Activated CD4-positive, alpha-beta T cell treated with anti-CD3 and anti-CD28 coated beads, Interleukin-2, amount 50 U/mL, for 1 hour (primary cell): ENCODE data around the gene MECP2.

Experiments used
- DNase-seq: peaks from one replicate; pipeline ENCODE4 v3.0.0-alpha.2; 2020

The MECP2 gene

DNA sequence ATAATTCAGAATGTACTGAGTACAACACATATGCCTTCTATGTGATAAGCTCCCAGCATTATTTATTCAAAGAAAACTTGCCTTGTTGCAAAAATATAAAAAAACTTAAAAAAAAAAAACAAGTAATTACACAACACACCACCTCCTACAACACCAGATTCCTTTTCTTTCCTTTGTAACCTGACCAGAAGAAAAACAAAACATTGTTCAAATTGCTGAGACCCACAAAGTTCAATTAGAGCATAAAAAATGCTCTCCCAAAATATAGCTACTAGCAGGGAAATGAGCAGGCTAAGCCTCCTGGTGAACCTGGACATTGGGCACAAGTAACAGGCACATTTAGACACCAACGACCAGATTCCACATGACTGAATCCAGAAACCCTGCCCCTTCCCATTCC, 38.3 kb downstream of the MECP2 start:
- DNase-seq, result no peak

GRCh38 chrX:154058214-154058997, 39.1 kb downstream of the MECP2 start:
- DNase-seq, result no peak

DNA sequence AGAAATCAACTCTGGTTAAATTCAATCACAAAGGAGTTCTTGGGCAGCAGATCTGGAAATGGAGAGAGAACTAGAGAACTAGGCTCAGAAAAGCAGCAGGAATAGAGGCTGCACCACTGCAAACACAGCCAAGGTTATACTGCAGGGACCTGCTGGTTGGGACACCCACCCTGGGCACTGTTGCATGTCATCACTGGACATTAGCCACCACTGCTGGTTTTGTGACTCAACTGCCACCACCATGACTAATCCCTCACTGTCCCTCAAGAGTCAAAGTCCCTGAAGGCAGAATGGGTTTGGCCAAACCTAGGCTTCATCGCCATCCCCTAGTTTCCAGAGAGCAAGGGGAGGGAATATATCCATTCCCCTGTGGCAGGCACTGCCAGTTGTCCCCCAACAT, 39.7 kb downstream of the MECP2 start:
- no peak for DNase-seq

DNA sequence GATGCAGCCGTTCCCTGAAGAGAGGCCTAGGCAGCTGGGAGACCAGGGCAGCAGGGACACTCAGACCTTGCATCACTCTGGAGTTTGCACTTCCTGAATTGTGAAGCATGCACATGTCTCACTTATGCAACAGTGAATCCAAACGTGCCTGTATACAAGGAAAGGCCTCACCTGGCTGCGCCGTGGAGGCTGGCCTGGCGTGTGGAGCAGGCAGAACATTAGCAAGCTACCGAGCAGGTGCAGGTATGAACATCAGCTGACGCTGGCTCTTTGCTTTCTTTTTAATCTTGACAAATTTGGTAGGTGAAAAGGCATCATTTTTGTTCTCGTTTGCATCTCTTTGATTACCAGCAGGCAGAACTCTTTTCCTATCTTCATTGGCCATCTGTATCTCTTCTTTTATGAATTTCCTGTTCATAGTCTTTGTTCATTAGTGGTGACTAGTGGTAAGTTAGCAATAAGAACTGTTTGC, 40.7 kb downstream of the MECP2 start:
- no peak for DNase-seq

GRCh38 chrX:154051201-154051810, 46.2 kb downstream of the MECP2 start:
- peak; percentile 72 for DNase-seq

- DNase-seq, result no peak
These were observed 47.4 kb downstream of the MECP2 start for GRCh38 chrX:154050113-154050495.

DNA sequence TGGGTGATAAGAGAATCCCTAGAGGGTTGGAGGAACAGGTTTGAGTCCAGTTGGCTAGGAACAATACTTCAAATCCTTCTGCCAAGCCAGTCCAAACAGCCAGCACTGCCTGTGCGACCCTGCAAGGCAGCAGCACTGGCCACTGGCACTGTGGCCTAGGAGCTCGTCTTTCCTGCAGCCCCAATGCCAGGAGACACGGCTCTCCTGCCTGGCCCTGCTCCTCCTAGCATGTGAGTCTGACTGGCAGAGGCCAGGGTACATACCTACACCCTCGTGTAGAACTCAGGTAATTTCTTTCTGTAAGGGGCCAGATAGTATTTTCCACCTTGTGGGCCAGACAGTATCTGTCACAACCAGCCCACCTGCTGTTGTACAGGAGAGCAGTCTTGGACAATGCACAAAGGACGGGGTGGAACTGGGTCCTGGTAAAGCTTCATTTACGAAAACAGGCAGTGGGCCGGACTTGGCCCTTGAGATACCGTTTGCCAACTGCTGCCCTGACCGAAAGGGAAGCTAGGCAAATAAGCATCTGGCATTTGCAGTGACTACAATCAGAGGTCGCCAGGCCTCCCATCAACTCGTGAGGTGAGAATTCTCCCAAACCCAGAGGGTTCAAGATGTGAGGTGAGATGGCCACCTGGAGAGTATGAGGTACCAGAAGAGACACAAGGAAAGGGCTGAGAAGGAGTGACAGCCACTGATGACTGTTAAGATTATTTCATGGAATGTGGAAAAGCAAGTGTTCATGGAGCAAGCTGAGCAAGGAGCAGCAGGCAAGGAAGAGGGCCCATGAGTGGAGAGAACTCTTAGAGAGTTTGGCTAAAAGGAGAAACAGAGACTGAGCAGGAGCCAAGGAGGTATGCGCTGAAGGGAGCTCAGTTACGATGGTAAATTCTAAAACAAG, 48.1 kb downstream of the MECP2 start:
- no peak for DNase-seq

- DNase-seq, result no peak
These were observed 49.1 kb downstream of the MECP2 start for GRCh38 chrX:154048398-154048797.

DNA sequence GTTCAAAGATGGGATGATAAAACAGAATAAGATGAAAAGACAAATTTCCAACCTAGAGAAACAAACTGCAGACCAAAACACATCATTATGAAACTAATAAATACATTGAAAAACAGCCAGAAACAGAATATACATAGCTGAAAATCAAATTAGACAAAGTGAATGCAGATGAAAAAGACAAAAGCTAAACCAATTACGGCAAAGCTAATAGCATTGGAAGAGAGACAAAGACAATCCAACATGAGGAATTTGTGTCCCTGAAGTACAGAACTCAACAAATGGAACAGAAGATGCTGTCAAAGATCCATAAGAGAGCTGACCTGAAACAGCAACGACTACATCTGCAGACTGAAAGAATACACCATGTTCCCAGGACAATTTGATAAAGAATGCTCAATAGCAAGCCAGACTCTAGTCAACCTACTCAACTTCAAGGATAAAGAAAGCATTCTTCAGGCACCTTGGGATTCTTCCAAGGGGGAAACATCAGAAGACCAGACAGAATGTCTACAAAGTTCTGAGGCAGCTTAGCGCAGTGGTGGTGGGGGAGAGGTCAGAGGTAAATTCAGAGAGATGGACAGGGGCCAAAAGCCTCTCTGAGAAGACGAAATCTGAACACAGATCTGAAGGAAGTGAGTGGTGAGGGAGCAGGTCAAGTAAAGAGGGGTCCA, 50.4 kb downstream of the MECP2 start:
- no peak for DNase-seq

GRCh38 chrX:154046031-154046781, 51.3 kb downstream of the MECP2 start:
- no peak for DNase-seq

GRCh38 chrX:154044091-154044490, 53.4 kb downstream of the MECP2 start:
- no peak for DNase-seq

DNA sequence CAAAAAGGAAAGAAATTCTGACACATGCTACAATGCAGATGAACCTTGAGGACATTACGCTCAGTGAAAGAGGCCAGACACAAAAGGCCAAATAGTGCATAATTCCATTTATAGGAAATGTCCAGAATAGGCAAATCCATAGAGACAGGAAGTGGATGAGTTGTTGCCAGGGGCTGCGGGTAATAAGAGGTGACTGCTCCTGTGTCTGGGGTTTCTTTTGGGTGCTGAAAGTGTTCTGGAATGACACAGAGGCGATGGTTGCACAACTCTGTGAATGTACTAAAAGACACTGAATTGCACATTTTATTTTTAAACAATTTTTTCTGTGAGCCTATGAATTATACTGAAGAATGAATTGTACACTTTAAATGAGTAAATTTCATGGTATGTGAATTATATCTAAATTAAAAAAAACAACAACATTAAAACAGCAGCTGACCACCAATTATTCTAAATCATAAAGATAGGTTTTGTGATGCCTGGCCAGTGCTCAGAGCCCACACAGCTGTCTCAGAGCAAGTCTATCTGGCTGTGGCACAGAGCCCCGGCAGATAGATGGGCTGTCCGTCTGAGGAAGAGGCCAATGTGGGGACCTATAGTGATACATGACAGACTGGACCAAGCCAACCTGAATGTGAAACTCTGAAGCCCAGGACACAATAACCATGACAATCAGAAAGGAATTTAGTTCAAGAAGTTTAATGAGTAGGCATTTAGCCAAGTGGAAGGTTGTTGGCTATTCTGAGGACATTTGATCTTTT, 54.3 kb downstream of the MECP2 start:
- DNase-seq, result no peak

- DNase-seq, result no peak
These were observed 56.7 kb downstream of the MECP2 start for GRCh38 chrX:154040863-154041262.

GRCh38 chrX:154040307-154040756, 57.2 kb downstream of the MECP2 start:
- DNase-seq, result no peak

DNA sequence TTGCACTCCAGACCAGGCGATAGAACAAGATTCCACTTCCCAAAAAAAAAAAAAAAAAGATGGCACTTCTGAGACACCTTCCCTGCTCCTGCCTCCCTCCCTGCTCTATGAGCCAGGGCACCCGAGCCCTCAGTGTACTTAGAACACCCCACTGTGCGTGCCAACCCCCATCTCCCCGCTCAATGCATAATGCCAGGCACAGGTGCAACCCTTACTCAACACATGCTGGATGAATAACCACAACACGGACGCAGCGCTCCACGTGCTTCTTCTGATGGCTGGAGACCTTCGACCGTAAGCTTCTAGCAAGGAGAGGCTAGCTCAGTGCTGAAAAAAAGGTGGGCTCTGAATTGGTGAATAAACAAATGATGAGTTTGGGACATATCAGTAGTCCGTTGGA, 57.9 kb downstream of the MECP2 start:
- no peak for DNase-seq

- DNase-seq, result no peak
These were observed 58.9 kb downstream of the MECP2 start for GRCh38 chrX:154038656-154039055.

DNA sequence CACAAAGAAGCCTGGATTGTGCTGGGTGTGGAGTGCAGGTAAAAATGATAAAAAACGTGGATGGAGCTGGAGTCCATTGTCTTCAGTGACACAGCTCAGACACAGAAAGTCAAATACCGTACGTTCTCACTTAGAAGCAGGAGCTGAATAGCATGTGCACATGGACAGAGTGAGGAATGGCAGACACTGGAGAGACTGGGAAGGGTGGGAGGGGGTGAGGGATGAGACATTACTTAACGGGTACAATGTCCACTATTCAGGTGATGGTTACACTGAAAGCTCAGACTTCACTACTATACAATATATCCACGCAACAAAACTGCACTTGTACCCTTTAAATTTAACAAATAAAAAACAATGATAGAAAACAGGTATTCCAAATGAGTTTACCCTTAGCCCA, 59.8 kb downstream of the MECP2 start:
- DNase-seq, result no peak

- no peak for DNase-seq
These were observed 61.0 kb downstream of the MECP2 start for GRCh38 chrX:154036513-154036912.

DNA sequence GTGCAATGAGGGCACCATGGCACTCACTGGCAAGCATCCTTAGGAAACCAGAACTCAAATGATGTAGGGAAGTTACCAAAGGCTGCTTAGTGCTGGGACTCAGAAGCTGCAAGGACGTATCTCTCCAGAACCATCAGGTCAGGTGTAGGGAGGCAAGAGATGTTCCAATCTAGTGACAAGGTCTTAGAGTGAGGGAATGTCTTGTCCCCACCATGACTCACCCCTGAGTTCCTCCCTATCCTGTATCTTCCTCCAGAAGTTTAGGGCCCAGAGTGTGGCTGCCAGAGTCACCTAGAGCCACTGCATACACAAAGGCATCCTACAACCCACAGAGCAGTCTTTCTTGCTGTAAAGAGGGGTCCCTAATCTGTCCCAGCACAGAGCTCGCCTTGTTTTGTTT, 63.7 kb downstream of the MECP2 start:
- DNase-seq, result no peak

GRCh38 chrX:154032653-154033052, 64.9 kb downstream of the MECP2 start:
- no peak for DNase-seq

- no peak for DNase-seq
These were observed 65.4 kb downstream of the MECP2 start for GRCh38 chrX:154032160-154032559.
